Kidney (tissue), 14 donors: ENCODE data around the gene ZNF609. TPM values are rescaled to one million over a fixed set of nuclear protein-coding genes. Genes with fewer than 3 reads are reported as not detected.

Source experiments
- DNase-seq, 5 donors: peaks; one replicate each; pipeline ENCODE4 v3.0.0-alpha.2; 2013 to 2020
- FAIRE-seq: peaks from 2 replicates; lab custom pipeline; 2012; peaks lifted over from hg19 to GRCh38; lab: Jason Lieb, UNC
- H3K27ac ChIP-seq, 2 donors: one replicate each; pipeline ENCODE4 v1.7.0; 2013; ENCODE audit warnings: low read depth in 2 of 2, low read length in 2 of 2, inconsistent platforms in 1 of 2
- H3K27me3 ChIP-seq: one replicate; pipeline ENCODE4 v1.7.1; 2013; ENCODE audit warnings: low read length, inconsistent platforms; ENCODE audit not compliant: control insufficient read depth, insufficient read depth
- H3K36me3 ChIP-seq, 3 donors: one replicate each; pipeline versions ENCODE4 v1.7.0 to v1.7.1; 2013; ENCODE audit warnings: low read length in 3 of 3, control low read depth in 1 of 3, inconsistent platforms in 1 of 3; ENCODE audit not compliant: insufficient read depth in 3 of 3, control insufficient read depth in 2 of 3
- H3K4me1 ChIP-seq, 3 donors: one replicate each; pipeline versions ENCODE4 v1.7.0 to v1.7.1; 2013; ENCODE audit warnings: low read length in 3 of 3, inconsistent platforms in 1 of 3, low read depth in 1 of 3; ENCODE audit not compliant: control insufficient read depth in 2 of 3, insufficient read depth in 2 of 3
- H3K4me3 ChIP-seq, 3 donors: one replicate each; pipeline versions ENCODE4 v1.7.0 to v1.8.1; 2013; ENCODE audit warnings: low read length in 3 of 3, control low read depth in 1 of 3, inconsistent platforms in 1 of 3
- H3K9ac ChIP-seq, 3 donors: one replicate each; pipeline versions ENCODE4 v1.7.0 to v1.7.1; 2013; ENCODE audit warnings: low read length in 3 of 3, control low read depth in 1 of 3, inconsistent platforms in 1 of 3
- H3K9me3 ChIP-seq, 3 donors: one replicate each; pipeline versions ENCODE4 v1.7.0 to v1.7.1; 2013; ENCODE audit warnings: low read length in 3 of 3, control low read depth in 1 of 3, inconsistent platforms in 1 of 3; ENCODE audit not compliant: control insufficient read depth in 2 of 3, insufficient read depth in 1 of 3
- intact Hi-C: fragments of 100-400 bp; cut with DNase I; formaldehyde crosslinking; loops from one replicate; pipeline ENCODE4 v1.11.1; 2022
- polyA plus RNA-seq: library from polyadenylated mRNA; stranded (reverse); fragments of 350-450 nt; fragmentation: Illumina TruSeq; extraction: RNeasy Lipid Tissue Mini Kit (QIAGEN cat#74804); gene quantifications from one replicate; pipeline ENCODE4 v1.2.3, GENCODE V29; 2014; ENCODE audit warnings: low read depth, low replicate concordance; ENCODE audit not compliant: insufficient read depth
- total RNA-seq: library from RNA; stranded (reverse); fragmentation: NEBNext Ultra II Directional; extraction: Animal tissue kit (Norgen Biotek cat#: 25700); gene quantifications from one replicate; pipeline ENCODE4 v1.2.1, GENCODE V29; 2021
- TF ChIP-seq, protein P1 (sequence below): IDR thresholded peaks from 3 replicates; pipeline ENCODE4 v1.5.1; 2012; ENCODE audit warnings: mild to moderate bottlenecking, moderate library complexity, borderline replicate concordance; ENCODE audit not compliant: insufficient read depth; ENCODE audit errors: extremely low read depth
- donor health status: control.
- donor health status: control.
- donor health status: control.
- donor health status: control.
- donor health status: control.
- donor health status: DM: yes; HTN: yes; CAD: no.
- donor health status: Normal renal cell carcinoma (clear cell type).

The ZNF609 gene
- total and polyA plus RNA-seq, 2 donors from 2014 or later: 3.1 to 37.2 TPM

DNA sequence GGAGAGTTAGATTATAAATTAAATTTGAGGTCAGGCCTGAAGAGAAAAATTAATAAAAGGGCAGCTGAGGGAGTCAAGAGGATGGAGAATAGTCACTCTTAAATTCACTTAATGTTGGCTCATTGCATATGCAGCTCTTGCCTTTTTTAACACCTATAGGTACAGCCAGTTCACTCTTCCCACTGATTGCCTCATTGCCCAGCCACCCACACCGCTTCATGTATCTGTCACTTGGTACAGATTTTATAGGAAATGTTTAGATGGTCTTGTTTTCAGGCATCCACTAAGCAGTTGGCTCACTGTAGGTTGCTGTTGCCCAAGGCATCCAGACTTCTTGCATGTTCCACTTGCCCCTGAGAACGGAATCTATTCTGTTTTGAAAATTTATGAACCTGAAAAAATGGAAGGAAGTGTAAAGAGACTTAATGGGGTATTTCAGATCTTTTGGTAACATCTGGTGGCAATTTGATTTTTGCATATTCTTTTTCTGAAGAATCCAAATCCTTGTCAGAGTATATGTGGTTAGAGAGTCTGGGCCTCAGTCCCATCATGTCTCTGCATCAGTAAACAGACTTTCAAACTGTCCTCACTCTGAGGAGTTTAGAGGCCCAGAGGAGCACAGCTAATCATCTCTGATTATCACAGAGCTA, 163.1 kb downstream of the ZNF609 start:
- peaks cover 0 to 3% (median 0%) of the 10 kb centered on the region in 3 donors for H3K4me1 ChIP-seq
- H3K4me3 ChIP-seq: no peak overlapping the region
- H3K27me3 ChIP-seq: no peaks in the 10 kb centered on the region
- no peak overlapping the region for H3K27ac ChIP-seq
- no peak for FAIRE-seq
- no peaks in the 10 kb centered on the region for H3K9me3 ChIP-seq
- peaks cover 0 to 2% (median 0%) of the 10 kb centered on the region in 3 donors for H3K36me3 ChIP-seq
- no peak for DNase-seq
- intact Hi-C loops: no loop called here
- TF ChIP-seq, protein P1, sequence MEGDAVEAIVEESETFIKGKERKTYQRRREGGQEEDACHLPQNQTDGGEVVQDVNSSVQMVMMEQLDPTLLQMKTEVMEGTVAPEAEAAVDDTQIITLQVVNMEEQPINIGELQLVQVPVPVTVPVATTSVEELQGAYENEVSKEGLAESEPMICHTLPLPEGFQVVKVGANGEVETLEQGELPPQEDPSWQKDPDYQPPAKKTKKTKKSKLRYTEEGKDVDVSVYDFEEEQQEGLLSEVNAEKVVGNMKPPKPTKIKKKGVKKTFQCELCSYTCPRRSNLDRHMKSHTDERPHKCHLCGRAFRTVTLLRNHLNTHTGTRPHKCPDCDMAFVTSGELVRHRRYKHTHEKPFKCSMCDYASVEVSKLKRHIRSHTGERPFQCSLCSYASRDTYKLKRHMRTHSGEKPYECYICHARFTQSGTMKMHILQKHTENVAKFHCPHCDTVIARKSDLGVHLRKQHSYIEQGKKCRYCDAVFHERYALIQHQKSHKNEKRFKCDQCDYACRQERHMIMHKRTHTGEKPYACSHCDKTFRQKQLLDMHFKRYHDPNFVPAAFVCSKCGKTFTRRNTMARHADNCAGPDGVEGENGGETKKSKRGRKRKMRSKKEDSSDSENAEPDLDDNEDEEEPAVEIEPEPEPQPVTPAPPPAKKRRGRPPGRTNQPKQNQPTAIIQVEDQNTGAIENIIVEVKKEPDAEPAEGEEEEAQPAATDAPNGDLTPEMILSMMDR: no peak
- H3K9ac ChIP-seq: no peak overlapping the region

- Histone ChIP-seq H3K9ac (no peak overlapping the region), H3K36me3 (peaks cover 0 to 2% (median 0%) of the 10 kb centered on the region in 3 donors), H3K27ac (no peak overlapping the region), H3K4me1 (peaks cover 0 to 3% (median 0%) of the 10 kb centered on the region in 3 donors), H3K9me3 (no peaks in the 10 kb centered on the region), H3K27me3 (no peaks in the 10 kb centered on the region), H3K4me3 (no peak overlapping the region)
- TF ChIP-seq, protein P1: no peak
- no peak for DNase-seq
- intact Hi-C loops: no loop called here
- FAIRE-seq: no peak
Observed at GRCh38 chr15:64624242-64624641, 163.9 kb downstream of the ZNF609 start.

- intact Hi-C loops: no loop called here
- H3K9me3 ChIP-seq: no peaks in the 10 kb centered on the region
- no peak for DNase-seq
- no peak for FAIRE-seq
- H3K27me3 ChIP-seq: no peaks in the 10 kb centered on the region
- TF ChIP-seq, protein P1: no peak
- no peak overlapping the region for H3K27ac ChIP-seq
- peaks cover 0 to 2% (median 2%) of the 10 kb centered on the region in 3 donors for H3K4me1 ChIP-seq
- H3K4me3 ChIP-seq: no peak overlapping the region
- peaks cover 0 to 2% (median 0%) of the 10 kb centered on the region in 3 donors for H3K36me3 ChIP-seq
- no peak overlapping the region for H3K9ac ChIP-seq
Observed at GRCh38 chr15:64629063-64629462, 168.7 kb downstream of the ZNF609 start.
